Neural progenitor cell (in vitro differentiated cells): ENCODE results near the gene RUVBL2. TPM values are rescaled to one million over a fixed set of nuclear protein-coding genes. Genes with fewer than 3 reads are reported as not detected.
"Not testable (repeated sequence)": the region's sequence is repeated elsewhere in the genome, so short reads cannot be mapped to it uniquely, and the experiment has no call there.

ENCODE experiments used
- DNase-seq: peaks from one replicate; pipeline ENCODE4 v3.0.0-alpha.2; 2016; ENCODE audit warnings: low spot score
- H2AFZ ChIP-seq: fragments of 200-600 bp; sonication (generic); replicated peaks from 2 replicates; pipeline ENCODE4 v1.6.1; 2016; ENCODE audit warnings: antibody characterized with exemption
- H3F3A ChIP-seq: fragments of 200-600 bp; sonication (generic); 2 replicates; pipeline ENCODE4 v1.6.1; 2016; ENCODE audit warnings: antibody characterized with exemption, low read depth
- H3K27ac ChIP-seq: fragments of 200-600 bp; sonication (generic); 2 replicates; pipeline ENCODE4 v1.5.1; 2016; ENCODE audit warnings: mild to moderate bottlenecking
- H3K27me3 ChIP-seq: fragments of 200-600 bp; sonication (generic); 2 replicates; pipeline ENCODE4 v1.6.1; 2016; ENCODE audit warnings: mild to moderate bottlenecking, moderate library complexity
- H3K36me3 ChIP-seq: fragments of 200-600 bp; sonication (generic); 2 replicates; pipeline ENCODE4 v1.5.1; 2016
- H3K4me1 ChIP-seq: fragments of 200-600 bp; sonication (generic); 2 replicates; pipeline ENCODE4 v1.6.1; 2016; ENCODE audit warnings: mixed run types
- H3K4me2 ChIP-seq: fragments of 200-600 bp; sonication (generic); 2 replicates; pipeline ENCODE4 v1.6.1; 2016
- H3K4me3 ChIP-seq: fragments of 200-600 bp; sonication (generic); 2 replicates; pipeline ENCODE4 v1.5.1; 2016
- H3K79me2 ChIP-seq: fragments of 200-600 bp; sonication (generic); 2 replicates; pipeline ENCODE4 v1.6.1; 2016; ENCODE audit warnings: low read depth
- H3K9ac ChIP-seq: fragments of 200-600 bp; sonication (generic); 2 replicates; pipeline ENCODE4 v1.6.1; 2016
- H3K9me3 ChIP-seq: fragments of 200-600 bp; sonication (generic); 2 replicates; pipeline ENCODE4 v1.5.1; 2016; ENCODE audit warnings: low read depth
- H4K20me1 ChIP-seq: fragments of 200-600 bp; sonication (generic); 2 replicates; pipeline ENCODE4 v1.6.1; 2016; ENCODE audit warnings: low read depth
- H3K27ac Mint-ChIP-seq: 3 replicates; pipeline ENCODE4 v1.8.0; 2021; ENCODE audit warnings: mixed read lengths
- H3K27me3 Mint-ChIP-seq: 2 replicates; pipeline ENCODE4 v1.8.0; 2022; ENCODE audit warnings: low read depth, mild to moderate bottlenecking, inconsistent platforms, moderate library complexity, mixed read lengths; ENCODE audit not compliant: insufficient read depth
- H3K36me3 Mint-ChIP-seq: 3 replicates; pipeline ENCODE4 v1.8.0; 2021; ENCODE audit warnings: mixed read lengths
- H3K4me1 Mint-ChIP-seq: 3 replicates; pipeline ENCODE4 v1.8.0; 2021; ENCODE audit warnings: mixed read lengths
- H3K4me3 Mint-ChIP-seq: 3 replicates; pipeline ENCODE4 v1.8.0; 2021; ENCODE audit warnings: mild to moderate bottlenecking, moderate library complexity, mixed read lengths
- H3K9me3 Mint-ChIP-seq: 3 replicates; pipeline ENCODE4 v1.8.0; 2020; ENCODE audit warnings: mixed read lengths
- EZH2 ChIP-seq: fragments of 200-600 bp; sonication (generic); IDR thresholded peaks from 2 replicates; pipeline ENCODE4 v1.6.1; 2017; ENCODE audit warnings: antibody characterized with exemption, mild to moderate bottlenecking, moderate library complexity
- EZH2phosphoT487 ChIP-seq: fragments of 200-600 bp; sonication (generic); IDR thresholded peaks from 2 replicates; pipeline ENCODE4 v1.6.1; 2017; ENCODE audit warnings: antibody characterized with exemption
- total RNA-seq: library from RNA; depleted of rRNA; stranded (reverse); fragments of >200 nt; gene quantifications from 2 replicates; pipeline ENCODE4 v1.2.3, GENCODE V29; 2015; ENCODE audit warnings: low replicate concordance
- TF ChIP-seq, protein P1 (sequence below): fragments of 200-600 bp; sonication (generic); IDR thresholded peaks from 2 replicates; pipeline ENCODE4 v1.5.1; 2017; ENCODE audit warnings: antibody characterized with exemption, mild to moderate bottlenecking

RUVBL2 gene
- total RNA-seq, 1 donor from 2014 or later = 67.0 TPM

DNA sequence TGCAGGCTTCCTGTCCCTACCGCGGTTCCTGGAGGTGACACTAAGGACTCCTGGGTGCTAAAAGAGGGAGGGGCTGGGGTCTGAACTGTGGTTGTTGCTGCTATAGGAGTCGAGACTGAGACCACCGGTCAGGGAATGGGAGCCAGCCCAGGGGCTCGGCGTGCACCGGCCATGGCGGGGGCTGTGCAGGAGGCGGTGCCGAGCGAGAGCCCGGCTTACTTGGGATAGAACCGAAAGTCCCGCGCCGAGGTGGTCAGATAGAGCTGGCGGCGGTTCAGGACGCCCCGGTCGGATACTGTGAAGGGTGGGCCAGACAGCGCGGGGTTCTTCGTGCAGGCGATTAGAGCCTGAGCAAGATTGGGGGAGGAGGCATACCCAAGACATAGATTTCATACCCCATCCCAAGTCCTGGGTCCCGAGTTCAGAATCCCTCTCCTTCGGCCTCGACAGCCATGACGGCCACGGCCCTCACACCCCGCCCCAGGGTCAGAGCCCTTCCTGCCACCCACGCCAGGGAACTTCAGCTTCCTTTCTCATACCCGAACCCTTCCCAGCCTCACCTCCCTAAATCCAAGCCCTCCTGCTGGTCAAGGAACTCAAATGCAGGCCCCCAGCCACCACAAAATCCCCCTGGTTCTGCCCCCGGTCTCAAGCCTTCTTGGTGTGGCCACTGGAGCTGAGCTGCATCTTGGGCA, 63.4 kb downstream of the RUVBL2 start:
- TF ChIP-seq EZH2 = peak; percentile 91
- TF ChIP-seq EZH2phosphoT487 = peak; percentile 65
- not testable (repeated sequence) for H3K9me3 Mint-ChIP-seq, H3K9me3 ChIP-seq, H3K27ac Mint-ChIP-seq, H3K27ac ChIP-seq, H3K36me3 ChIP-seq, H4K20me1 ChIP-seq, DNase-seq, H3F3A ChIP-seq, H3K9ac ChIP-seq, H3K36me3 Mint-ChIP-seq, H3K79me2 ChIP-seq
- peak overlapping the region; percentile 48 for H3K4me3 ChIP-seq
- Mint-ChIP-seq H3K4me1 (peaks cover 22% of the 10 kb centered on the region), H3K4me3 (peak overlapping the region; percentile 78), H3K27me3 (peaks cover 42% of the 10 kb centered on the region)
- peaks cover 13% of the 10 kb centered on the region for H3K4me1 ChIP-seq
- H3K27me3 ChIP-seq = peaks cover 65% of the 10 kb centered on the region
- H3K4me2 ChIP-seq = peak overlapping the region; percentile 76
- H2AFZ ChIP-seq = peak overlapping the region; percentile 75

DNA sequence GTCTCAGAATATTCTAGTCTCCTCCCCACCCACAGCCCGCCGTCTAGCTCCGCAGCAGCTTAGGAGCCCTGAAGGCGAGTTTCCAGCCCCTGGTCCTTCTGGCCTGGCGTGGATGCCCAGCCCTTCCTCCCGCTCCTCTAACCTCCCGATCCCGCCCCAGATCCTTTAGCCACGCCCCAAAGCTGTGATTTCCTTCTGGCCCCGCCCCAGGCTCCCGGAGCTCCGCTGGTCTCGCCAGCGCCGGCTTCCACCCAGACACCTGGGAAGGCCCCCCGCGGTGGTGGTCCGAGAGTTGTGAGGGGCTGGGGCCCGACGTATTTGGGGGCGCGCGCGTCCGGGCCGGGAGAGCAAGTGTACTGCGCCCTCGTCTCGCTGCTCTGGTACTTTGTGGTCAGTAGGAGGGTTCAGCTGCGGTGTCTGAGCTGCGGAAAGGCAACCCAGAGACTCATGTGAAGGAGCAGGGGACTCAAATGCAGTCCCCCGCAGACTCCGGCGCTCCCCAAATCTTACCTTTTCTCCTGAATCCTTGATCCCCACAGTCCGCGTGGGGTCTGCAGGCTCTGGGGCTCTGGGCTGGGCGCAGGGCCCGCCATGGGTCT, 64.0 kb downstream of the RUVBL2 start, which contains the start of gene CGB7:
Gene CGB7 (minus strand): TSS at position 114 of the 599 bp plus-strand sequence. CDS start 2,374 bp downstream, outside the sequence.
- H3K4me3 ChIP-seq = peak within 1 kb of the TSS; percentile 48
- no peak within 1 kb of the TSS for H3K9ac ChIP-seq
- Mint-ChIP-seq H3K36me3 (no peaks in the 10 kb centered on the region), H3K4me1 (peaks cover 22% of the 10 kb centered on the region), H3K4me3 (peak within 1 kb of the TSS; percentile 78), H3K27ac (no peak within 1 kb of the TSS), H3K9me3 (no peaks in the 10 kb centered on the region), H3K27me3 (peaks cover 44% of the 10 kb centered on the region)
- H4K20me1 ChIP-seq = peaks cover 5% of the 10 kb centered on the region
- no peak within 1 kb of the TSS for H3K27ac ChIP-seq
- no peaks in the 10 kb centered on the region for H3K36me3 ChIP-seq
- TF ChIP-seq EZH2 = no peak
- TF ChIP-seq, protein P1, sequence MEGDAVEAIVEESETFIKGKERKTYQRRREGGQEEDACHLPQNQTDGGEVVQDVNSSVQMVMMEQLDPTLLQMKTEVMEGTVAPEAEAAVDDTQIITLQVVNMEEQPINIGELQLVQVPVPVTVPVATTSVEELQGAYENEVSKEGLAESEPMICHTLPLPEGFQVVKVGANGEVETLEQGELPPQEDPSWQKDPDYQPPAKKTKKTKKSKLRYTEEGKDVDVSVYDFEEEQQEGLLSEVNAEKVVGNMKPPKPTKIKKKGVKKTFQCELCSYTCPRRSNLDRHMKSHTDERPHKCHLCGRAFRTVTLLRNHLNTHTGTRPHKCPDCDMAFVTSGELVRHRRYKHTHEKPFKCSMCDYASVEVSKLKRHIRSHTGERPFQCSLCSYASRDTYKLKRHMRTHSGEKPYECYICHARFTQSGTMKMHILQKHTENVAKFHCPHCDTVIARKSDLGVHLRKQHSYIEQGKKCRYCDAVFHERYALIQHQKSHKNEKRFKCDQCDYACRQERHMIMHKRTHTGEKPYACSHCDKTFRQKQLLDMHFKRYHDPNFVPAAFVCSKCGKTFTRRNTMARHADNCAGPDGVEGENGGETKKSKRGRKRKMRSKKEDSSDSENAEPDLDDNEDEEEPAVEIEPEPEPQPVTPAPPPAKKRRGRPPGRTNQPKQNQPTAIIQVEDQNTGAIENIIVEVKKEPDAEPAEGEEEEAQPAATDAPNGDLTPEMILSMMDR = no peak
- no peak for TF ChIP-seq EZH2phosphoT487
- no peaks in the 10 kb centered on the region for H3K9me3 ChIP-seq
- DNase-seq = peak; percentile 87
- H2AFZ ChIP-seq = peak within 1 kb of the TSS; percentile 75
- peaks cover 65% of the 10 kb centered on the region for H3K27me3 ChIP-seq
- H3K4me1 ChIP-seq = peaks cover 13% of the 10 kb centered on the region
- peak within 1 kb of the TSS; percentile 76 for H3K4me2 ChIP-seq
- H3K79me2 ChIP-seq = no peaks in the 10 kb centered on the region
- H3F3A ChIP-seq = no peaks in the 10 kb centered on the region

DNA sequence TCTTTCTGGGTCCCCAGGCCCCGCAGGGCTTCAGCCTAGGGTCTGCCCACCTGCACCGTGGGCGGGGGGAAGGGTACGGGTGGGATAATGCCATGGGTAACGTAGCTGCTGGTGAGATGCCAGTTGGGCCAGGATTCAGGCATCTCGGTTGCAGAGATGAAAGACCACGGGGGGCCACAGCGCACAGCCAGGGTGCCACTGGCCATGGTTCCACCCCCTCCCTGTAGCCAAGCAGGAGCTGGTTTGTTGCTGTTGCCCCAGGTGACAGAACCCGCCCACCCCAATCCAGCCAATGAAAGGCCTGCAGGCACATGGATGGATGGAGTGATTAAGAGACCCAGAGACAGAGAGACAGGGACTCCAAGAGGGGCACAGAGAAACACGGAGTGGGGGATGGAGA, 64.9 kb downstream of the RUVBL2 start:
- no peaks in the 10 kb centered on the region for H3K36me3 Mint-ChIP-seq
- H3K4me3 Mint-ChIP-seq = no peak overlapping the region
- no peak overlapping the region for H3K4me3 ChIP-seq
- H3K79me2 ChIP-seq = no peaks in the 10 kb centered on the region
- H3K9me3 Mint-ChIP-seq = no peaks in the 10 kb centered on the region
- DNase-seq = peak; percentile 29
- peaks cover 5% of the 10 kb centered on the region for H4K20me1 ChIP-seq
- H3K27ac Mint-ChIP-seq = no peak overlapping the region
- peaks cover 5% of the 10 kb centered on the region for H3F3A ChIP-seq
- TF ChIP-seq, protein P1 = no peak
- no peak for TF ChIP-seq EZH2
- TF ChIP-seq EZH2phosphoT487 = no peak
- peaks cover 13% of the 10 kb centered on the region for H3K4me1 ChIP-seq
- H3K27me3 ChIP-seq = peaks cover 73% of the 10 kb centered on the region
- no peak overlapping the region for H3K27ac ChIP-seq
- no peaks in the 10 kb centered on the region for H3K36me3 ChIP-seq
- H3K4me1 Mint-ChIP-seq = peaks cover 26% of the 10 kb centered on the region
- no peaks in the 10 kb centered on the region for H3K9me3 ChIP-seq
- peaks cover 44% of the 10 kb centered on the region for H3K27me3 Mint-ChIP-seq
- H2AFZ ChIP-seq = no peak overlapping the region
- H3K4me2 ChIP-seq = no peak overlapping the region
- no peak overlapping the region for H3K9ac ChIP-seq

DNA sequence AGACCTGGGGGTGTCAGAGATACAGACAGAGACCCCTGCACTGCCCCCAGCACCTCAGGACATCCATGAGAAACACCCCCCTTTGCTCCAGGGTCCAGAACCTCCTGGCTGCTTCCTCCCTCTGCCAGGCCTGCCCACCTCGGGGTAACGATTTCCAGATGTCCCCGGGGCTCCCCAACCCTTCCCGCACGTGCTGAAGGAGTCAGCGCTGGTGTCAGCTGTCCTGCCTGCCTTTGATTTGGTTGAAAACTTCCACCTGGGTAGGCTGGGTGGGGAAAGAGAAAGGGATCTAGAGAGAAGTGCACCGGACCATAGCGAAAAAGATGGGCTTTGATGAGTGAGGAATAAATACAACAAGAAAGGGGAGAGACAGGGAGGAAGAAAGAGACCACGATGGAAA, 65.4 kb downstream of the RUVBL2 start:
- H3K4me1 Mint-ChIP-seq = peaks cover 26% of the 10 kb centered on the region

More for the DNA sequence above, 65.4 kb downstream of the RUVBL2 start:
- Histone ChIP-seq H2AFZ (no peak overlapping the region), H4K20me1 (peaks cover 5% of the 10 kb centered on the region), H3K9ac (no peak overlapping the region), H3K27me3 (peaks cover 77% of the 10 kb centered on the region), H3K79me2 (no peaks in the 10 kb centered on the region), H3F3A (peaks cover 9% of the 10 kb centered on the region), H3K4me3 (no peak overlapping the region), H3K4me2 (no peak overlapping the region), H3K4me1 (peaks cover 14% of the 10 kb centered on the region), H3K9me3 (no peaks in the 10 kb centered on the region), H3K36me3 (no peaks in the 10 kb centered on the region), H3K27ac (no peak overlapping the region)
- Mint-ChIP-seq H3K27me3 (peaks cover 41% of the 10 kb centered on the region), H3K27ac (no peak overlapping the region), H3K36me3 (no peaks in the 10 kb centered on the region), H3K4me3 (peak overlapping the region; percentile 46), H3K9me3 (no peaks in the 10 kb centered on the region)
- no peak for DNase-seq
- TF ChIP-seq EZH2phosphoT487 = no peak
